Stimulated activated CD4-positive, alpha-beta T cell treated with anti-CD3 and anti-CD28 coated beads, Interleukin-15, amount 100 ng/mL, for 1 hour (primary cell): ENCODE data around the gene PIN4.
A peak's percentile ranks its signal among the peaks of the same experiment; 100 is the strongest.
"Not testable (repeated sequence)": the region's sequence is repeated elsewhere in the genome, so short reads cannot be mapped to it uniquely, and the experiment has no call there.

ENCODE experiments used
- DNase-seq, 2 donors: peaks; one replicate each; pipeline ENCODE4 v3.0.0-alpha.2; 2020; ENCODE audit warnings: low read depth in 1 of 2, low spot score in 1 of 2

Gene PIN4

GRCh38 chrX:72181178-72182125, at the start of gene PIN4:
Gene PIN4, plus strand, starts transcription at chrX:72181757. Its CDS starts 29 bp downstream, at chrX:72181786.
- peak; percentile 62 to 68 for DNase-seq

GRCh38 chrX:72132456-72132855, 49.1 kb upstream of the PIN4 start:
- DNase-seq = no peak

DNA sequence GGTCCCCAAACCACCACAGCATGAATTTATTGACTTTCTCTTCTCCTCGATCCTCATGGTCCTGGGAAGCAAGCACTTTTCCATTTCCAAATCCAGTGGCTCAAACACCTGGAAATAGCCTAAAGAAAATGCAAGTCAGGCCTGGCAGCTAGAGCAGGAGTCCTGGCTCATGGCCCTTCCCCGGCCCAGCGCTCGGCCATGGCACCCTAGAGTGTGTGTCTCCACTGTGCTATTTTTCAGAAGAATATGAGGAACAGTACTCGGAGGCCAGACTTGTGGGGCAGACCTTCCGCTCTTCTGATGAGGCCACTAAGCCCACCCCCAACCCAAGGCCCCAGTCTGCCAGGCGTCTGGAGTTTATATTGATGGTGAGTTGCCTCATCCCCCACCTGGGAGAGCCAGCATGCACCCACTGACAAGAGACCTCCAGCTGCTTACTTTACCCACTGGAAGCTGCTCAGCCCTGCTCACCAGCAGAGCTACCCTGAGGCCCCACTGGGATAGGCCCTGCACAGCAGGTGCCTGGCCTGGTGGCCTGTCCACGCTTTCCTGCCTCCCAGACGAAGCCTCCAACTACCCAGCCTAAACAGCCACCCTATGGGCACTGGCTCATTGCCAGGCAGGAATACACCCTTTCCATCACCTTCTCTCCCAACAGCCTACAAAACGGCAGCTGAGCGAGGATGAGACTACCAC, 47.6 kb upstream of the PIN4 start:
- no peak for DNase-seq

GRCh38 chrX:72137846-72138495, 43.6 kb upstream of the PIN4 start:
- DNase-seq = no peak

- DNase-seq = no peak
Measured at GRCh38 chrX:72139538-72139937, 42.0 kb upstream of the PIN4 start.

- DNase-seq = no peak
Measured at GRCh38 chrX:72141372-72142004, 40.1 kb upstream of the PIN4 start.

DNA sequence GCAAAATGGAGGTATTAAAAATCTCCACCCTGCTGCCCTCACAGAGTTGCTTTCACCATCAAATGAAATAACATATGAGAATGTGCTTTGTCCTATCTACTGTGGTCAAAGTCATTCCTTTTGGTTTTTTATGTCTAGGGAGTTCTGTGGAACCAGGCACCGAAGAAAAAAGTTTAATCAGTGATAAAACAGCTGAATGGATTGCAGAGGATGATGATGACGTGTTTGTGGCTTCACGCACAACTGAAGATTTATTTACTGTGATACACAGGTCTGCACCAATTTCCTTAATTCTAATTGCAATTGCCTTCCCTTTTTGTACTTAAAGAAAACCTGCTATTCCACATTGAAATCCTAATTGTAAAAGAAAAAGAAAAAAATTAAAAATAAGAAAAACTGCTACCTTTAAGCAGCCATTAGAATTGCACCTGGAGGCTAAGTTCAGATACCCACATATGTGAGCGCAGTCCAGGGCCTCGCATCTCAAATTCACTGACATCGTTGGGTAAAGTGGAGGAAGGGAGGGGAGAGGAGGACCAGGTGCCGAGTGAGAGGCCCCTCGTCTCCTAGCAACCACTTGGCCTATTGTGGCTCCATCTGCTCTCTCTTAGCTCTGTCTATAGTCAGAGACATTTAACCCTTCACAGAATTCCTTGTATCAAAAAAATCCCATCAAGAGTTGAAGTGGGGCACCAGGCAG, 39.3 kb upstream of the PIN4 start:
- DNase-seq = no peak

- no peak for DNase-seq
Measured at GRCh38 chrX:72142794-72143608, 38.6 kb upstream of the PIN4 start.

GRCh38 chrX:72143609-72143907, 38.0 kb upstream of the PIN4 start:
- DNase-seq = no peak

- DNase-seq = no peak
Measured at GRCh38 chrX:72145181-72145580, 36.4 kb upstream of the PIN4 start.

- DNase-seq = no peak
Measured at GRCh38 chrX:72146527-72146926, 35.0 kb upstream of the PIN4 start.

- no peak for DNase-seq
Measured at GRCh38 chrX:72158773-72159172, 22.8 kb upstream of the PIN4 start.

DNA sequence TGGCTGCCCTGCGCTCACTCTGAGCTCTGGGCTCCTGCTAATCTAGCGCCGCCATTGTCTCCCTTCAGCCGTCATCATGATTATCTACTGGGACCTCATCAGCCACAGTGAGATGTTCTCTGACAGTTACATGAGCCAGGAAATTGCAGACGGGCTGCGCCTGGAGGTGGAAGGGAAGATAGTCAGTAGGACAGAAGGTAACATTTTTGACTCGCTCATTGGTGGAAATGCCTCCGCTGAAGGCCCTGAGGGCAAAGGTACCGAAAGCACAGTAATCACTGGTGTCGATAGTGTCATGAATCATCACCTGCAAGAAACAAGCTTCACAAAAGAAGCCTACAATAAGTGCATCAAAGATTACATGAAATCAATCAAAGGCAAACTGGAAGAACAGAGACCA, 21.8 kb upstream of the PIN4 start:
- DNase-seq = no peak

- no peak for DNase-seq
Measured at GRCh38 chrX:72165551-72165950, 16.0 kb upstream of the PIN4 start.

DNA sequence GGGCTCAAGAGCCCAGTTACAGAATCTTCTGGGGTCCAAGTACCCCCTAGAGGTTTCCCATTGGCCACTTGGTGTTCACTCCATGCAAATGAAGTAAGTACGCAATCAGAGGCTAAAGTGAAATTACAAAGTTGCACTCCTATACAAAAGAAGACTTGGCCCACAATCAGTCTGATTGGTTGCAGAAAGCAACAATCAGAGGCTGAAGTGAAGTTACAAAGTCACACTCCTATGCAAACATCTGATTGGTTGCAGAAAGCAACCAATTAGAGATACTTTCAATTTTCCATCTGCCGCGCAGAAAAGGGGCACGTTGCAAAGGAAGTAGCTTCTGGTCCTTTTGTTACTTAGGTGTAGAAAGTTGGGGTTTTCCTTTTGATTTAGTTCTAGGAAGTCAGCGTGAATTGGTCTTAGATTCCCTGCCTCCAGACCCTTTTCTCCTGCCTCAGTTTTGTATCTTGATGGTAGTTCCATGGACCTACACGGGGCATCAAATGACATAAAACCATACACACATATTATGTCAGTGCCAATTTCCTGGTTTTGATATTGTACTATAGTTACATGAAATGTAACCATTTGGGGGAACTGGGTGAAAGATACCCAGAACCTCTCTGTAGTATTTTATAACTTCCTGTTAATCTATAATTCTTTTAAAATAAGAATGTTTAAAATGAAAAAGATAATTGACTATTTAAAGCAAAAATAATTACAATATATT, 12.4 kb upstream of the PIN4 start:
- peak in 1 of 2 donors; percentile 1 for DNase-seq

DNA sequence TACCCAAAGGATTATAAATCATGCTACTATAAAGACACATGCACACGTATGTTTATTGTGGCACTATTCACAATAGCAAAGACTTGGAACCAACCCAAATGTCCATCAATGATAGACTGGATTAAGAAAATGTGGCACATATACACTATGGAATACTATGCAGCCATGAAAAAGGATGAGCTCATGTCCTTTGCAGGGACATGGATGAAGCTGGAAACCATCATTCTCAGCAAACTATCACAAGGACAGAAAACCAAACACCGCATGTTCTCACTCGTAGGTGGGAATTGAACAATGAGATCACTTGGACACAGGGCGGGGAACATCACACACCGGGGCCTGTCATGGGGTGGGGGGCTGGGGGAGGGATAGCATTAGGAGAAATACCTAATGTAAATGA, 5.3 kb upstream of the PIN4 start:
- not testable (repeated sequence) for DNase-seq

GRCh38 chrX:72176981-72177380, 4.6 kb upstream of the PIN4 start:
- no peak for DNase-seq

DNA sequence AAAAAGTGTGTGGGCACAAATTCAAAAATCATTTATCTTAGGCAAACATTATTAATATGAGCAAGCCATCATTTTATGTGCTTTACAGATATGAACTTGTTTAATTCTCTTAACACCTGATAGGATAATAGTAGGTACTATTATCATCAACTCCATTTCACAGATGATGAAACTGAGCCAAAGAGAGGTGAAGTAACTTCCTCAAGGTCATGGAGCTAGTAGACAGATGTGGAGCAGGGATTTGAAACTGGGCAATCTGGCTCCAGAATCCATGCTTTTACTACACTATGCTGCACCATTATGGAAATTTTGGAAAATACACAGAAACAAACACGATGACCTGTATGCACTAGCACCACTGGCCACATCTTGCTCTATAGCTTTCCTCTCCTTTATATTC, 1.0 kb upstream of the PIN4 start:
- DNase-seq = no peak

GRCh38 chrX:72182924-72183323, 1.4 kb downstream of the PIN4 start:
- no peak for DNase-seq
